DND-41 (cell line): Measurements from ENCODE around the gene BRAT1.
A peak's percentile ranks its signal among the peaks of the same experiment; 100 is the strongest.

Source experiments
- ATAC-seq: fragments of 200-7000 bp; cut with Tn5 transposase; 3 replicates; pipeline ENCODE4 v1.9.1; 2021; ENCODE audit warnings: low read depth; ENCODE audit not compliant: insufficient read depth
- DNase-seq: peaks from one replicate; pipeline ENCODE4 v3.0.0-alpha.2; 2020
- H2AFZ ChIP-seq: 2 replicates; pipeline ENCODE4 v1.6.0; 2012; ENCODE audit warnings: low read depth, low read length
- H3K27ac ChIP-seq: 2 replicates; pipeline ENCODE4 v1.5.1; 2012; ENCODE audit warnings: low read length, inconsistent platforms
- H3K27me3 ChIP-seq: fragments of 200-600 bp; sonication (generic); 2 replicates; pipeline ENCODE4 v1.6.0; 2012; ENCODE audit warnings: low read length, mild to moderate bottlenecking, inconsistent platforms; ENCODE audit not compliant: insufficient read depth, poor library complexity
- H3K36me3 ChIP-seq: 2 replicates; pipeline ENCODE4 v1.5.1; 2012; ENCODE audit warnings: low read length, inconsistent platforms; ENCODE audit not compliant: insufficient read depth
- H3K4me1 ChIP-seq: 2 replicates; pipeline ENCODE4 v1.5.1; 2012; ENCODE audit warnings: mild to moderate bottlenecking, low read length; ENCODE audit not compliant: insufficient read depth
- H3K4me2 ChIP-seq: 2 replicates; pipeline ENCODE4 v1.6.0; 2012; ENCODE audit warnings: mild to moderate bottlenecking, moderate library complexity, low read length, inconsistent platforms; ENCODE audit not compliant: insufficient read depth
- H3K4me3 ChIP-seq, 2 experiments: fragments of 200-600 bp in 1 of 2; shearing (Covaris generic) in 1 of 2; 2 replicates each; pipeline ENCODE4 v1.5.1; 2012 to 2016; ENCODE audit warnings: inconsistent platforms in 2 of 2, low read length in 2 of 2, mild to moderate bottlenecking in 2 of 2, low read depth in 1 of 2, moderate library complexity in 1 of 2
- H3K79me2 ChIP-seq: 2 replicates; pipeline ENCODE4 v1.6.0; 2012; ENCODE audit warnings: low read length, inconsistent platforms; ENCODE audit not compliant: insufficient read depth
- H3K9ac ChIP-seq: 2 replicates; pipeline ENCODE4 v1.6.0; 2012; ENCODE audit warnings: low read depth, mild to moderate bottlenecking, inconsistent platforms, low read length, moderate library complexity
- H3K9me3 ChIP-seq: 2 replicates; pipeline ENCODE4 v1.5.1; 2012; ENCODE audit warnings: low read length, moderate library complexity, mild to moderate bottlenecking, inconsistent platforms; ENCODE audit not compliant: insufficient read depth, severe bottlenecking
- H4K20me1 ChIP-seq: 2 replicates; pipeline ENCODE4 v1.6.0; 2012; ENCODE audit warnings: low read length; ENCODE audit not compliant: insufficient read depth
- CTCF ChIP-seq: IDR thresholded peaks from 2 replicates; pipeline ENCODE4 v1.5.1; 2012; ENCODE audit warnings: borderline replicate concordance, low read length, moderate library complexity, mild to moderate bottlenecking; ENCODE audit not compliant: poor library complexity, severe bottlenecking; ENCODE audit errors: extremely low read depth
- EZH2 ChIP-seq: IDR thresholded peaks from 3 replicates; pipeline ENCODE4 v1.6.1; 2012; ENCODE audit warnings: borderline replicate concordance, low read depth, mild to moderate bottlenecking, moderate library complexity, low read length, inconsistent platforms; ENCODE audit not compliant: severe bottlenecking

The BRAT1 gene

GRCh38 chr7:2555121-2556052 lies at the start of gene BRAT1:
BRAT1 (minus strand) TSS chr7:2555524; CDS start chr7:2554431, 1,093 bp downstream.
- peak within 1 kb of the TSS; percentile 100 for H3K4me2 ChIP-seq
- peak within 1 kb of the TSS; percentile 87 to 97 for H3K4me3 ChIP-seq
- peaks cover 42% of the 10 kb centered on the region for H3K79me2 ChIP-seq
- no peaks in the 10 kb centered on the region for H3K9me3 ChIP-seq
- H4K20me1 ChIP-seq: peaks cover 5% of the 10 kb centered on the region
- H3K27me3 ChIP-seq: no peaks in the 10 kb centered on the region
- peaks cover 14% of the 10 kb centered on the region for H3K36me3 ChIP-seq
- peak within 1 kb of the TSS; percentile 100 for H3K27ac ChIP-seq
- ATAC-seq (peak; percentile 85), DNase-seq (peak; percentile 95)
- H2AFZ ChIP-seq: peak within 1 kb of the TSS; percentile 98
- H3K4me1 ChIP-seq: peaks cover 49% of the 10 kb centered on the region
- peak within 1 kb of the TSS; percentile 99 for H3K9ac ChIP-seq
- TF ChIP-seq CTCF: peak; percentile 30
- TF ChIP-seq EZH2: no peak

GRCh38 chr7:2604608-2605174 lies 49.4 kb upstream of the BRAT1 start:
- Histone ChIP-seq H3K9ac (no peak overlapping the region), H3K27me3 (no peaks in the 10 kb centered on the region), H3K9me3 (no peaks in the 10 kb centered on the region), H3K4me3 (no peak overlapping the region), H3K79me2 (no peaks in the 10 kb centered on the region), H3K36me3 (peaks cover 4% of the 10 kb centered on the region), H2AFZ (no peak overlapping the region), H3K4me1 (no peaks in the 10 kb centered on the region), H3K27ac (no peak overlapping the region), H3K4me2 (no peak overlapping the region), H4K20me1 (peaks cover 4% of the 10 kb centered on the region; the same call in 1 of the 2 replicates)
- no peak for DNase-seq
- TF ChIP-seq CTCF: no peak
- TF ChIP-seq EZH2: no peak
- no peak for ATAC-seq

- ATAC-seq (no peak), DNase-seq (no peak)
- Histone ChIP-seq H4K20me1 (peaks cover 4% of the 10 kb centered on the region; the same call in 1 of the 2 replicates), H3K79me2 (no peaks in the 10 kb centered on the region), H3K4me3 (no peak overlapping the region), H3K4me1 (no peaks in the 10 kb centered on the region), H3K9ac (no peak overlapping the region), H3K9me3 (no peaks in the 10 kb centered on the region), H2AFZ (no peak overlapping the region), H3K27ac (no peak overlapping the region), H3K4me2 (no peak overlapping the region), H3K27me3 (no peaks in the 10 kb centered on the region), H3K36me3 (peaks cover 4% of the 10 kb centered on the region)
- TF ChIP-seq EZH2 (no peak), CTCF (no peak)
These were observed 48.0 kb upstream of the BRAT1 start for GRCh38 chr7:2603044-2603965.
